Activated CD4-positive, alpha-beta T cell treated with anti-CD3 and anti-CD28 coated beads, Interleukin-2, amount 50 U/mL, for 1 hour (primary cell): ENCODE measurements around the gene UBTF.

Source experiments
- DNase-seq: peaks from one replicate; pipeline ENCODE4 v3.0.0-alpha.2; 2020

Gene UBTF, protein sequence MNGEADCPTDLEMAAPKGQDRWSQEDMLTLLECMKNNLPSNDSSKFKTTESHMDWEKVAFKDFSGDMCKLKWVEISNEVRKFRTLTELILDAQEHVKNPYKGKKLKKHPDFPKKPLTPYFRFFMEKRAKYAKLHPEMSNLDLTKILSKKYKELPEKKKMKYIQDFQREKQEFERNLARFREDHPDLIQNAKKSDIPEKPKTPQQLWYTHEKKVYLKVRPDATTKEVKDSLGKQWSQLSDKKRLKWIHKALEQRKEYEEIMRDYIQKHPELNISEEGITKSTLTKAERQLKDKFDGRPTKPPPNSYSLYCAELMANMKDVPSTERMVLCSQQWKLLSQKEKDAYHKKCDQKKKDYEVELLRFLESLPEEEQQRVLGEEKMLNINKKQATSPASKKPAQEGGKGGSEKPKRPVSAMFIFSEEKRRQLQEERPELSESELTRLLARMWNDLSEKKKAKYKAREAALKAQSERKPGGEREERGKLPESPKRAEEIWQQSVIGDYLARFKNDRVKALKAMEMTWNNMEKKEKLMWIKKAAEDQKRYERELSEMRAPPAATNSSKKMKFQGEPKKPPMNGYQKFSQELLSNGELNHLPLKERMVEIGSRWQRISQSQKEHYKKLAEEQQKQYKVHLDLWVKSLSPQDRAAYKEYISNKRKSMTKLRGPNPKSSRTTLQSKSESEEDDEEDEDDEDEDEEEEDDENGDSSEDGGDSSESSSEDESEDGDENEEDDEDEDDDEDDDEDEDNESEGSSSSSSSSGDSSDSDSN

DNA sequence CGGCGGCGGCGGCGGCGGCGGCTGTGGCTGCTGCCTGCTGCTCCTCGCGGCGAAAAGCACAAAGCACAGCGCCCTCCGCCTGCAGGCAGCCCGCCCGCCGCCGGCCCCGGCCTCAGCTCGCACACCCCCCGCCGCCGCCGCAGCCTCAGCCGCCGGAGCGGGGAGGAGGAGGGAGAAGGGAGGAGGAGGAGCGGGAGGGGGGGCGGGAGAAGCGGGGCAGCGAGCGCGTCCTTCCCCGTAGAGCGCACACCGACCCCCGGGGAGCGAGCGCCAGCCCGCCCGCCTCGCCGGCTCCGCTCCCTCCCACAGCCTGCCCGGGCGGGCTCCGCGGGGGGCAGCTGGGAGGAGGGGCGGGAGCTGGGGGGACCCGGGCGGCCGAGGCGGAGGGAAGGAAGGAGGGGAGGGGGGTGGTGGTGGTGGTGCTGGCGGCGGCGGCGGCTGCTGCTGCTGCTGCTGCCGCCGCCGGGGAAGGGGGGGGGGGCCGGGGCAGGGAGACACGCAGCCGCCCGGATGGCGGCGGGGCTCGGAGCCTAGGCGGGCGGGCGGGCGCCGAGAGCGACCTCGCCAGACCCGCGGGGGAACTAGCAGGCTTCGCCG, at the start of gene UBTF:
Gene UBTF (minus strand): TSS at position 60 of the 597 bp plus-strand sequence. CDS start 1,446 bp downstream, outside the sequence.
- peak; percentile 73 for DNase-seq

- DNase-seq, result no peak
Measured at GRCh38 chr17:44268709-44269534, 49.4 kb upstream of the UBTF start.

GRCh38 chr17:44267818-44268490, 48.5 kb upstream of the UBTF start, which contains the start of gene SLC4A1:
Gene SLC4A1, minus strand, starts transcription at chr17:44268135. Its CDS starts 5,269 bp downstream, at chr17:44262866.
- DNase-seq, result no peak

DNA sequence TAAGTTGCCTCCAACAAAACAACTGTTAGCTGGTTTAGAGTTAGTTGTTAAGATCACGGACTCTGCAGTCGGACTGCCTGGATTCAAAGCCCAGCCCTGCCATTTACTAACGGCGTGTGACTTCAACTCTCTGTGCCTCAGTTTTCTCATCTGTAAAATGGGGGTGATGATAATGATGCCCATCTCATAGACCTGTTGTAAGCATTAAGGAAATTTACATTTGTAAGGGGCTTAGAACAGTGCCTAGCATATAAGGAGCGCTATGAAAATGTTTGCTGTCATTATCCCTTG, 47.6 kb upstream of the UBTF start:
- DNase-seq, result no peak

- DNase-seq, result no peak
Measured at GRCh38 chr17:44266402-44267164, 47.1 kb upstream of the UBTF start.

DNA sequence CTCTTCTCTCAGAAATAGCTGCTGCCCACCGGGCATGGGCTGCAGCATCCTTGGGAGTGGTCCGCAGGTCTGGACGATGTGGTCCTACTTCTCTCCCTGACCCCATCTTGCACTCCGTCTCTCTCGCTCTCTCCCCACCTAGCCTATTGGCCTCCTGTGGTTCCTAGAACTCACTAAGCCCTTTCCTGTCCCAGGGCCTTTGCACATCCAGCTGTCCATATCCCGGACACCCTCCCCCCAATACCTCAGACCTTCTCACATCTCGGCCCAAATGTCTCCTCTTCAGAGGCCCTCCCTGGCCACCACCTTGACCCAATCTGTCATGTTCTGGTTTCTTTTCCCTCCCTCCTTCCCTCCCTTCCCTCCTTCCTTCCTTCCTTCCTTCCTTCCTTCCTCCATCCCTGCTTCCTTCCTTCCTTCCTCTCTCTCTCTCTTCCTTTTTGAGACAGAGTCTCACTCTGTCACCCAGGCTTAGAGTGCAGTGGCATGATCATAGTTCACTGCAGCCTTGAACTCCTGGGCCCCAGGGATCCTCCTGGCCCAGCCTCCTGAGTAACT, 43.9 kb upstream of the UBTF start:
- no peak for DNase-seq

- DNase-seq, result no peak
Measured at GRCh38 chr17:44262654-44263225, 43.3 kb upstream of the UBTF start.

DNA sequence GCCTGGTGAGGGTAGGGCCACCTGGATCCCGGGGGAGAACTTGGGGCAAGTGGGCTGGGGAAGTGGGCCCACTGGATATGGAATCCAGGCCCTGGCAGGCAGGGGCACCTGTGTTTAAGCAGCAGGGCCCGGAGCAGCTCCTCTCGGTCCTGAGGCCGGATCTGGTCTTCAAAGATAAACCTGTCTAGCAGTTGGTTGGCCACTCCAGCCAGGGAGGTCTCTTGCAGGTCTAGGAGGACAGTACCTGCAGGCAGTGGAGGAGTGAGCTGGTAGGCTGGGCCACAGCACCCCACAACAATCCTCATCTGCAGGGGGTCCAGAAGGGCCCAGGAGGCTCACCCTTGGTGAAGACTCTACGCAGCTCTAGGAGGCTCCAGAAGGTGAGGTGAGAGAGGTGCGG, 40.8 kb upstream of the UBTF start:
- DNase-seq, result no peak

GRCh38 chr17:44258811-44259351, 39.4 kb upstream of the UBTF start:
- no peak for DNase-seq

GRCh38 chr17:44257815-44258760, 38.6 kb upstream of the UBTF start:
- DNase-seq, result no peak

GRCh38 chr17:44256671-44257070, 37.2 kb upstream of the UBTF start:
- no peak for DNase-seq

DNA sequence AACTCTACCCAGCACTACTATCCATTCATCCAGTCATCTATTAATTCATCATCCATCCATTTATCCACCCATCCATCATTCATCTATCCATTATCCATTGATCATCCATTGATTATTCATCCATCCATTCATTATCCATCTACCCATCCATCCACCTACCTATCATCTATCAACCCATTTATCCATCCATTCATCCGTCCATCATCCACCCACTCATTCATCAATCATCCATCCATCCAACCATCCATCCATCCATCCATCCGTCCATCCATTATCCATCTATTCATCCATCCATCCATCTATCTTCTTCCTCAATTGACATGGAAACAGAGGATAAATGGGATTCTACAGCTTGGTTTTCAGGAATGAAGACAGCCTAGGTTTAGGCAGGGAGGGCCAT, 36.4 kb upstream of the UBTF start:
- DNase-seq, result no peak

GRCh38 chr17:44254361-44255095, 35.1 kb upstream of the UBTF start:
- DNase-seq, result no peak

DNA sequence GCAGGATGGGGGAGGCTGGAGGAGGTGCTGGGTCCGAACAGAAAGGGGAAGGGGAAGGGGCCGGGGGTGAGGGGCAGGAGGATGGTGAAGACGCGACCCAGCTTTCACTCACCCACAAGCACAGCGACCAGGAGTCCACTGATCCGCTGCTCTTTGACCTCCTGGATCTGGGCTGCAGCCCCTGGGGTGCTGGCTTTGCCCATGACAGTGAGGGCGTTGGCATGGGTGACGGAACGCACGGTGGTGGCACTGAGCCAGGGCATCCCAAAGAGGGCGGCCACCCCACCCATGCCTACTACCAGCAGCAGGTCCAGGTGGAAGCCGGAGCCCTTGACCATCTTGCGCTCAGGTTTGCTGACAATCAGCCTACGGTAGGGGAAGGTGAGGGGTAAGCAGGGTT, 33.5 kb upstream of the UBTF start:
- DNase-seq, result no peak

DNA sequence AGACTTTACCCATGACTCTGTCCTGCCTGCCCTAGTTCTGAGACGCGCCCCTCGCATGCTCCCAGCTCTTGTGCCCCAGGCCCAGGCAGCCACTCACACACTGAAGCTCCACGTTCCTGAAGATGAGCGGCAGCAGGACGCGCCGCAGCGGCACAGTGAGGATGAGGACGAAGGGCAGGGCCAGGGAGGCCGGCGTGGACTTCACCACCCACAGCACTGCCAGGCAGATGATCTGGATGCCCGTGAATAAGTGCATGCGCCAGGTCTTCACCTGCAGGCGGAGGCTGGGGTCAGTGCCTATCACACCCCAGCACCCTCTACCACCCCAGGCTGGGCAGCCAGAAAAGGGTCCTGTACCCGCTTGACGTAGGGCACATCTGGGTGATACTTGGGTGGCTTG, 31.6 kb upstream of the UBTF start:
- no peak for DNase-seq

DNA sequence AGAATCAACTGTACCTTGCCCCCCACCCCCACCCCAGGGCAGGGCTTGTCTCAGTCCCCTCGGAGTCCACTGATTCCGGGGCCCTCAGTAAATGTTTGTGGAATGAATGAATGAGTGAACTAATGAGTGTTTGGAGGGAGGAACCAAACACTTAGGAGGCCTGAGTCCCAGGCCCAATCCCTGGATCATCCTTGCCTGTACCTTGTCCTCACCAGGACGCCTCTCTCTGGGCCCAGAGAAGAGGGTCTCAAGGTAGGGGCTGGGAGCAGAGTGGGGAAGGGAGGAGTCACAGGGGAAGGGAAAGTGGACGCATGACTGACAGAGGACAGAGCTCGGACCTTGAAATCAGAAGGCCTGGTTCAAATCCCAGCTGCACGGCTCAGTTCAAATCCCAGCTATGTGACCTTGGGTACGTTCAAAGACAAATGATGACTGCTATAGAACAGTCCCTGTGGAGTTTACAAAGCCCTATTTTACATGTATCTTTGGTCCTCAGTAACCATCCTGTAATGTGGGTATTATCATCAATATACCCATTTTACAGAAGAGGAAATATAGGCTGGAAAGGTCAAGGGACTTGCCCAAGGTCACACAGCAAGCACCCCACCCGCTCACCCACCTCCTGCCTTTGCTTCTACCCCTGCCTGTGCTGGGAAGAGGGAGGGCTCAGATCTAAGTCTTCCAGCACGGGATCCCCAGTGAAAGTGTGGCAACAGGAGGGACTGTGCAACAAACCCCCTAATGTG, 30.2 kb upstream of the UBTF start:
- no peak for DNase-seq

- DNase-seq, result no peak
Measured at GRCh38 chr17:44247876-44248736, 28.6 kb upstream of the UBTF start.
